ENCODE measurements around the gene PDHA1. TPM values are rescaled to one million over a fixed set of nuclear protein-coding genes. Genes with fewer than 3 reads are reported as not detected.

PDHA1 gene
- total and polyA plus RNA-seq, 2 donors (not counting 1 experiment from before 2014, with no cell fraction given) = 73.2 to 161 TPM

DNA sequence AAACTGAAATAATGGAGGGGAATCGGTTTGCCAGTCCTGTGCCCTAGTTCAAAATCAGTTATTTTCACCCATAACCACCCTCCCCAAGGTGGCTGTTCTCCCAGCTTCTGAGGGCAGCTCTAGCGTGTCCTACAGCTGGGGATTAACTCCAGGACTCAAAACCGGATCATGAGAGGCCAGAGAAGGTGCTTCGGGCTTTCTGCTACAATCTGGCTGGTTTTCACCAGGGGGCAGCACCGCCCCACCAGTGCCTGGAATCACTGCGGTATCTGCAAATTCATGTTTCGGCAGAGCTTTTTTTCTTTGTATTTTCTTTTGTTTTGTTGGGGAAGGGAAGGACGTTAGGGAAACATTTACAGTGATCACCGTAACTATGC, 28.4 kb downstream of the PDHA1 start:
- H3K27me3 ChIP-seq (ENCODE audit: control insufficient read depth, insufficient read depth, low read length) = peaks cover 3% of the 10 kb centered on the region
- H3K4me2 ChIP-seq (ENCODE audit: extremely low read depth, insufficient read depth, low read length) = peak overlapping the region; percentile 83
- H4K20me1 ChIP-seq (ENCODE audit: control insufficient read depth, extremely low read depth, insufficient read depth, low read length) = no peaks in the 10 kb centered on the region
- H3K27ac ChIP-seq (ENCODE audit: insufficient read depth, low read length) = no peak overlapping the region
- DNase-seq (ENCODE audit: low read depth in 2 of 2) = peak; percentile 47 to 66
- no peaks in the 10 kb centered on the region for H3K9me3 ChIP-seq (ENCODE audit: control insufficient read depth, insufficient read depth, low read depth, low read length)
- no peaks in the 10 kb centered on the region for H3K36me3 ChIP-seq (ENCODE audit: control insufficient read depth, insufficient read depth, low read length)
- no peaks in the 10 kb centered on the region for H3K79me2 ChIP-seq (ENCODE audit: control insufficient read depth, insufficient read depth, low read length)
- peak overlapping the region; percentile 83 for H2AFZ ChIP-seq (ENCODE audit: low read length)
- peak overlapping the region; percentile 33 to 56 (median 52) for H3K4me3 ChIP-seq (replicated peaks in 1 of 4; ENCODE audit: control extremely low read depth in 1 of 4, insufficient read depth in 1 of 4, low read depth in 3 of 4, low read length in 4 of 4)
- TF ChIP-seq EZH2 (IDR thresholded peaks at IDR 0.05; ENCODE audit: low read length, missing control alignments) (no peak), CTCF (conservative IDR thresholded peaks at IDR 0.05 in 1 of 2, IDR thresholded peaks at IDR 0.05 in 1 of 2; ENCODE audit: low read depth in 1 of 2, low read length in 2 of 2) (peak; percentile 69 to 70)
- no peaks in the 10 kb centered on the region for H3K4me1 ChIP-seq (ENCODE audit: control insufficient read depth, extremely low read depth, insufficient read depth, low read length)
- peak overlapping the region; percentile 20 for H3K9ac ChIP-seq (ENCODE audit: insufficient read depth, low read length)

- peaks cover 3% of the 10 kb centered on the region for H3K27me3 ChIP-seq (ENCODE audit: control insufficient read depth, insufficient read depth, low read length)
- no peaks in the 10 kb centered on the region for H3K36me3 ChIP-seq (ENCODE audit: control insufficient read depth, insufficient read depth, low read length)
- H3K4me3 ChIP-seq (replicated peaks in 1 of 4; ENCODE audit: control extremely low read depth in 1 of 4, insufficient read depth in 1 of 4, low read depth in 3 of 4, low read length in 4 of 4) = peak overlapping the region; percentile 33 to 56 (median 52)
- no peaks in the 10 kb centered on the region for H3K79me2 ChIP-seq (ENCODE audit: control insufficient read depth, insufficient read depth, low read length)
- no peaks in the 10 kb centered on the region for H3K9me3 ChIP-seq (ENCODE audit: control insufficient read depth, insufficient read depth, low read depth, low read length)
- H3K4me2 ChIP-seq (ENCODE audit: extremely low read depth, insufficient read depth, low read length) = peak overlapping the region; percentile 83
- no peak overlapping the region for H3K27ac ChIP-seq (ENCODE audit: insufficient read depth, low read length)
- no peak for TF ChIP-seq EZH2 (IDR thresholded peaks at IDR 0.05; ENCODE audit: low read length, missing control alignments)
- no peak for TF ChIP-seq CTCF (conservative IDR thresholded peaks at IDR 0.05 in 1 of 2, IDR thresholded peaks at IDR 0.05 in 1 of 2; ENCODE audit: low read depth in 1 of 2, low read length in 2 of 2)
- H3K4me1 ChIP-seq (ENCODE audit: control insufficient read depth, extremely low read depth, insufficient read depth, low read length) = no peaks in the 10 kb centered on the region
- DNase-seq (ENCODE audit: low read depth in 2 of 2) = peak in 1 of 2 donors; percentile 5
- H3K9ac ChIP-seq (ENCODE audit: insufficient read depth, low read length) = peak overlapping the region; percentile 20
- H4K20me1 ChIP-seq (ENCODE audit: control insufficient read depth, extremely low read depth, insufficient read depth, low read length) = no peaks in the 10 kb centered on the region
- peak overlapping the region; percentile 83 for H2AFZ ChIP-seq (ENCODE audit: low read length)
Measured at GRCh38 chrX:19372547-19373331, 29.0 kb downstream of the PDHA1 start.

DNA sequence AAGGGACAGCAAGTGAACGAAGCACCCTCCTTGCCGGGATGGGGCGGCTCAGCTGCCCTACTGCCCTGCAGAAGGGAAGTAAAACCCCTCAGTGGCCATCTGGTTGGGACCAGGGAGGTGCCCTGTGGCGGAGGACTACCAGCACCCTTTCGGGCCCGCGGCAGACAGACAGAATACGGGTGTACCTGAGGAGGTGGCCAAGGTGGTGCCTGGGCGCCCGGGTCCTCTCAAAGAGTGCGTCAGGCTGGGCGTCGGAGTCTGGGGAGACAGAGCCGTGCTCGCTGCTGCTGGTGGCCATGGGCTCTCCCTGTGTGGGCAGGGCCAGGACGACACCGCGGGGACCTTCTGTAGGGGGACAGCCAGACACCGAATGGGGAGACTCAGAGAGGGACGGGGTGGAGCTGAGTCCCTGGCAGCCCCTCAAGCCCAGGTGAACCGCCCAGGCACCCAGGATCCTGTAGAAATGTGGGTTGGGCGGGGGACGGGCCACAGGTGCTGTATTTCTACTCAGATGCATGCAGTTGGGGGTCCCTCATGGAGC, 29.7 kb downstream of the PDHA1 start:
- Histone ChIP-seq H3K27ac (ENCODE audit: insufficient read depth, low read length) (no peak overlapping the region), H3K9ac (ENCODE audit: insufficient read depth, low read length) (no peak overlapping the region), H3K9me3 (ENCODE audit: control insufficient read depth, insufficient read depth, low read depth, low read length) (no peaks in the 10 kb centered on the region), H4K20me1 (ENCODE audit: control insufficient read depth, extremely low read depth, insufficient read depth, low read length) (no peaks in the 10 kb centered on the region), H3K27me3 (ENCODE audit: control insufficient read depth, insufficient read depth, low read length) (peaks cover 3% of the 10 kb centered on the region), H3K36me3 (ENCODE audit: control insufficient read depth, insufficient read depth, low read length) (no peaks in the 10 kb centered on the region), H3K4me1 (ENCODE audit: control insufficient read depth, extremely low read depth, insufficient read depth, low read length) (no peaks in the 10 kb centered on the region), H3K79me2 (ENCODE audit: control insufficient read depth, insufficient read depth, low read length) (no peaks in the 10 kb centered on the region), H3K4me3 (replicated peaks in 1 of 4; ENCODE audit: control extremely low read depth in 1 of 4, insufficient read depth in 1 of 4, low read depth in 3 of 4, low read length in 4 of 4) (no peak overlapping the region), H2AFZ (ENCODE audit: low read length) (no peak overlapping the region), H3K4me2 (ENCODE audit: extremely low read depth, insufficient read depth, low read length) (no peak overlapping the region)
- DNase-seq (ENCODE audit: low read depth in 2 of 2) = no peak
- TF ChIP-seq CTCF (conservative IDR thresholded peaks at IDR 0.05 in 1 of 2, IDR thresholded peaks at IDR 0.05 in 1 of 2; ENCODE audit: low read depth in 1 of 2, low read length in 2 of 2) (no peak), EZH2 (IDR thresholded peaks at IDR 0.05; ENCODE audit: low read length, missing control alignments) (no peak)

Measured in fibroblast of lung (primary cell).